Measurements from ENCODE around the gene CCR1.

The CCR1 gene

GRCh38 chr3:46154311-46154710, 53.8 kb downstream of the CCR1 start:
- Histone ChIP-seq H3K79me2 (ENCODE audit: insufficient read depth, low read depth) (no peaks in the 10 kb centered on the region), H3K27me3 (ENCODE audit: insufficient read depth, low read depth) (no peaks in the 10 kb centered on the region), H3K9ac (no peak overlapping the region), H3K4me3 (IDR thresholded peaks at IDR 0.05; ENCODE audit: insufficient read depth, low read depth, low read length) (no peak overlapping the region), H2AFZ (ENCODE audit: low read depth) (no peak overlapping the region), H3K27ac (no peak overlapping the region), H3K36me3 (ENCODE audit: insufficient read depth) (no peaks in the 10 kb centered on the region), H3K4me1 (ENCODE audit: low read depth, poor library complexity, severe bottlenecking) (no peaks in the 10 kb centered on the region), H3K4me2 (no peak overlapping the region), H4K20me1 (ENCODE audit: insufficient read depth) (no peaks in the 10 kb centered on the region)
- TF ChIP-seq, protein P1, sequence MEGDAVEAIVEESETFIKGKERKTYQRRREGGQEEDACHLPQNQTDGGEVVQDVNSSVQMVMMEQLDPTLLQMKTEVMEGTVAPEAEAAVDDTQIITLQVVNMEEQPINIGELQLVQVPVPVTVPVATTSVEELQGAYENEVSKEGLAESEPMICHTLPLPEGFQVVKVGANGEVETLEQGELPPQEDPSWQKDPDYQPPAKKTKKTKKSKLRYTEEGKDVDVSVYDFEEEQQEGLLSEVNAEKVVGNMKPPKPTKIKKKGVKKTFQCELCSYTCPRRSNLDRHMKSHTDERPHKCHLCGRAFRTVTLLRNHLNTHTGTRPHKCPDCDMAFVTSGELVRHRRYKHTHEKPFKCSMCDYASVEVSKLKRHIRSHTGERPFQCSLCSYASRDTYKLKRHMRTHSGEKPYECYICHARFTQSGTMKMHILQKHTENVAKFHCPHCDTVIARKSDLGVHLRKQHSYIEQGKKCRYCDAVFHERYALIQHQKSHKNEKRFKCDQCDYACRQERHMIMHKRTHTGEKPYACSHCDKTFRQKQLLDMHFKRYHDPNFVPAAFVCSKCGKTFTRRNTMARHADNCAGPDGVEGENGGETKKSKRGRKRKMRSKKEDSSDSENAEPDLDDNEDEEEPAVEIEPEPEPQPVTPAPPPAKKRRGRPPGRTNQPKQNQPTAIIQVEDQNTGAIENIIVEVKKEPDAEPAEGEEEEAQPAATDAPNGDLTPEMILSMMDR (conservative IDR thresholded peaks at IDR 0.05; ENCODE audit: low read depth, low read length), result no peak
